GM12874 (cell line): ENCODE results near the gene GFPT2.

ENCODE experiments used
- CTCF ChIP-seq: IDR thresholded peaks from 2 replicates; pipeline ENCODE4 v1.5.1; 2011; ENCODE audit warnings: low read depth, mild to moderate bottlenecking, control low read depth, low read length, moderate library complexity; ENCODE audit not compliant: insufficient read depth

GFPT2 gene

DNA sequence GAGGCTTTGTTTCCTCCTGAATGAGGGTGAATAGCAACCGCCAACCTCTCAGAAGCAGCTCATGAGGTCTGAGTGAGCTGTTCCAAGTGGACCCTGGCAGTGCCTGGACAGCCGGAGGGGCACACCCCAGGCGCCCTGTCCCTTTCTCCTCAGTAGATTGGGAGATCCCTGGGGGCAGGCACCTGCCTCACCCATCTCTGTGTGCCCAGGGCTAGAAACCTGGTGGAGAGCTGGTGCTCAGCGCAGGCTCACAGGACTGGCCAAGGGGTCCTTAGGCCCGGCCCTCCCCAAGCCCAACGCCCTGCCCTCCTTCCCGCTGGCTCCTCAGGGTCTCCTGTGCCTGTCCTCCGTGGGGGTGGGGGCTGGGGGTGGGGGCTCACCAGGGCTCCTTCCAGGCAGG is 46.3 kb downstream of the GFPT2 start:
- no peak for TF ChIP-seq CTCF

- no peak for TF ChIP-seq CTCF
Observed at GRCh38 chr5:180305481-180305880, 47.7 kb downstream of the GFPT2 start.

DNA sequence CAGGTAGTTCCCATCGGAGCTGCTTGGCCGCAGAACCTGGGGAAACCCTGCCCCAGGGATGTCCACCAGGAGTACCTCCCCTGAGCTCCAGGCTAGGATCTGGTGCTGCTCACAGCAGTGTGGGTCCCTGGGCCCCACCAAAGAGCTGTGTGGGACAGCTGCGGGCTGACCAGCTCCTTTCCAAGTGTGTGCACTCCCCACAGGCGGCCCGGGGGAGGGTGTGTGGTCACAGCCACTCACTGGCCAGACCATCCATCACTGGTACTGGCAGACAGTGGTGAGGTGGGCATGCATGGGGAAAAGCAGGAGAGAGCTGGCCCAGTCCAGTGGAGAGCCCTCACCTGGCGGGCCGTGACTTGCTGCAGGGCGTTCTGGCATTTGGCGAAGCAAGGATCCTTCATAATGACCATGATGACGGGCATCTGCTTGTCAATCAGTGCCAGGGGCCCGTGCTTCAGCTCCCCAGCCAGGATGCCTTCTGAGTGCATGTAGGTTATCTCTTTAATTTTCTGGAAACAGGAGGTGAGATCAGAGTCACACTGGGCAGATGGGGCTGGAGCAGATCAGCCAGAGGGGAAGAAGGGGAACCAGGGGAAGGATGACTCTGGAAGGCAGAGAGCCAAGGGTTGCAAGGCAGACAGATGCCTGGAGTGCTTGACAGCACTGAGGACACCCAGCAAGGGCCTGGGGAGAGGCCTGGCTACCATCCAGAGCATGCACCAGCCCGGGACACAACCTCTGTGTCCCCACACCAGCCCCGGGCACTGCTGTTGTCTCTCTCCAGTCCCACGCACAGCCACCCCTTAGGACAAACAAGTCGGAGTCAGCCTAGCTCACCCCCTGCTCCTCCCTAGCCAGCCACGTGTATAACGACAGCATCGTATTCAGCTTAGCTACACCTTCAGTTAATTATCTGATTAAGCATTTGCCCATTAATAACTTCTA is 48.4 kb downstream of the GFPT2 start:
- no peak for TF ChIP-seq CTCF

GRCh38 chr5:180304016-180304292 is 49.2 kb downstream of the GFPT2 start:
- no peak for TF ChIP-seq CTCF

DNA sequence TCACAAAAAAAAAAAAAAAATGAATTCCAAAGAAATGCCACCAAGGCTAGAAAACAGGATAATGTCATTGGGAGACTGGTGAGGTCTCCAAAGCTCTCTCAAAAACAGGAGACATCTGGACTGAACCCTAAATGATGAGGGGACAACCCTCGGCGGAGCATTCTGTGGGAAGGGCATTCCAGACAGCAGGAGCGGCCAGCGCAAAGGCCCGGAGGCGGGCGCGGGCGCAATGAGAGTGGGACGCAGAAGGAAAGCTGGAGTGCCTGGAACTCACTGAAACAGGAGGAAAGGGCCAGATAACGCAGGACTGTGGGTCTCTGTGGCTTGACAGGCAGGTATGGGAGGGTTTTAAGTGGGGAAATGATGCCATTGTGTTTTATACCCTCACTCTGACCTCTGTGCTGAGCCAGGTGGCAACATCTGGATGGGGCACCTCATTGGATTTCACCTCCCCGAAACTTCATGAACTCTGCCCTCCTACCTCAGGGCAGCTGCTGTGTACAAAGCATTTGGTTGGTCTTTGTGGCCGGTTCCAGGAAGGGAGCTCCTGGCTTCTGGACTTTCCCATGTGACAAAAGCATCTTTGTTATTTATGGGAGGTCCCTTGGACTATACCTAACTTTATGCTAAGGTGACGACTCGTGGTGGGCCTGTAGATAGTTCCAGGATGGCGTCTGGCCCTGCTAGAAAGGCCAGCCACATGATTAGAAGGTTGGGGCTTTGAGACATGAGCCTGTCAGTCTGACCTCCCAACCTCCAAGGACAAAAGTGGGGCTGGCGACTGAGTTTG is 49.7 kb downstream of the GFPT2 start:
- TF ChIP-seq CTCF: no peak

DNA sequence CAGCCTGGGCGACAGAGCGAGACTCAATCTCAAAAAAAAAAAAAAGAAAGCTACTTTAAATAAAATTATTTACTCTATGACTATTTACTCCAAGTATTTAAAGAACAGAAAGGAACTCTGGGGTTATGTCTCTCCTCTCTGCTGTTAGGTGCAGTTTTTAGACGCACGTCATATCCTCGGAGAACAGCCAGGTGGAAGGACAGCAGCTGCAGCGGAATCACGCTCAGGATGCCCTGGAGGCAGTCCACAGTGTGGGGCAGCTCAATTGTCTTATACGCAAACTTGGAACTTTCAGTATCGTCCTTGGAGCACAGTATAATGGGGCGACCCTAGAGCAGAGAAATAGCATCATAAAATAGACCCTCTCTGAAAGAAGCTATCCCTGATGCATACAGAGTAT is 50.9 kb downstream of the GFPT2 start:
- no peak for TF ChIP-seq CTCF

DNA sequence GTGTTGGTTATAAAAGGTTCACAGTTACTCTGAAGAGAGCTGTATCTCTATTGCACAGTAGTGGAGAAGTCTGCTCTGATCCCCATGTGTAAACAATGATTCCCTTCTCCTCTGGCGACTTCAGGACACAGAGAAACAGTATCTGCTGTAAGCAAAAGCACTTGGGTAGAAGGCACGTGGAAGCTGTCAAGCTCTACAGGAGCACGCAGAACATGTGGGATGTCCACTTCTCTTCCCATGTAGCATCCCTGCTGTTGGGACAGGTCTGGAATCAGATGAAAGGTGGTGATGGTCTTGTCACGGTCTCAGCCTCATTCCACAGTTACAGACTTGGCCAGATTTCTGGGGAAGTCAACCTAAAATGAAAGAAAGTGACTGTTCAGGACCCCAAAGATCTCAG is 51.9 kb downstream of the GFPT2 start:
- TF ChIP-seq CTCF: no peak
